GM21367 (cell line): Measurements from ENCODE around the gene MLXIPL.
"Not testable (repeated sequence)": the region's sequence is repeated elsewhere in the genome, so short reads cannot be mapped to it uniquely, and the experiment has no call there.

ENCODE experiments used
- ATAC-seq: cut with Tn5 transposase; IDR thresholded peaks from one replicate; pipeline ENCODE4 v1.9.1; 2021; ENCODE audit not compliant: unreplicated experiment

MLXIPL gene

GRCh38 chr7:73555411-73555982 lies 68.8 kb downstream of the MLXIPL start:
- no peak for ATAC-seq

GRCh38 chr7:73550093-73550492 lies 74.2 kb downstream of the MLXIPL start:
- not testable (repeated sequence) for ATAC-seq

- no peak for ATAC-seq
These were observed 75.1 kb downstream of the MLXIPL start for GRCh38 chr7:73549176-73549575.

DNA sequence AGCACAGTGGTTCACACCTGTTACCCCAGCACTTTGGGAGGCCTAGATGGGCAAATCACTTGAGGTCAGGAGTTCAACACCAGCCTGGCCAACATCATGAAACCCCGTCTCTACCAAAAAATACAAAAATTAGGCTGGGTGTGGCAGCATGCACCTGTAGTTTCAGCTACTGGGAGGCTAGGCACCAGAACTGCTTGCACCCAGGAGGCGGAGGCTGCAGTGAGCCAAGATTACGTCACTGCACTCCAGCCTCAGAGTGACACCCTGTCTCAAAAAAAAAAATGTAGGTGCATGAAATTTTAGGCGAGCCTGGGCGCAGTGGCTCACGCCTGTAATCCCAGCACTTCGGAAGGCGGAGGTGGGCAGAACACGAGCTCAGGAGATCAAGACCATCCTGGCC lies 76.5 kb downstream of the MLXIPL start:
- no peak for ATAC-seq

- no peak for ATAC-seq
These were observed 79.6 kb downstream of the MLXIPL start for GRCh38 chr7:73544678-73545077.
